GM19397 (cell line): ENCODE measurements around the gene BCAS3.
"Not testable (repeated sequence)": the region's sequence is repeated elsewhere in the genome, so short reads cannot be mapped to it uniquely, and the experiment has no call there.

Experiments used
- ATAC-seq: cut with Tn5 transposase; IDR thresholded peaks from one replicate; pipeline ENCODE4 v1.9.1; 2021; ENCODE audit warnings: mild to moderate bottlenecking, moderate library complexity; ENCODE audit not compliant: unreplicated experiment

The BCAS3 gene

GRCh38 chr17:60674637-60675036 is 3.0 kb upstream of the BCAS3 start:
- ATAC-seq = not testable (repeated sequence)

DNA sequence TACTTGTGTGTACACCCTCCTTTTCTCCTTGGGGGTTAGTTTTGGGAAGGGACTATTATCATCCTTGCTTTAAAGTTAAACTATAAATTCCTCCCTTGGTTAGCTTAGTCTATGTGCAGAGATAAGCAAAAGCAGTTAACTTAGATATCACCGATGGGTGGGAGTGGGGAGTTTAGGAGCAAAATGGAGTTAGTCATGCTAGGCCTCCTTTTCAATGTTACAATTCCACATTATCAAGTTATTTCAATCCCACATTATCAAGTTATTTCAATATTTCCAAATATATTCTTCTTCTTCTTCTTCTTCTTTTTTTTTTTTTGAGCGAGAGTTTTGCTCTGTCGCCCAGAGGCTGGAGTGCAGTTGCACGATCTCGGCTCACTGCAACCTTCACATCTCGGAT is 1.7 kb upstream of the BCAS3 start:
- no peak for ATAC-seq

- no peak for ATAC-seq
These were observed 818 bp upstream of the BCAS3 start for GRCh38 chr17:60676758-60677307.

DNA sequence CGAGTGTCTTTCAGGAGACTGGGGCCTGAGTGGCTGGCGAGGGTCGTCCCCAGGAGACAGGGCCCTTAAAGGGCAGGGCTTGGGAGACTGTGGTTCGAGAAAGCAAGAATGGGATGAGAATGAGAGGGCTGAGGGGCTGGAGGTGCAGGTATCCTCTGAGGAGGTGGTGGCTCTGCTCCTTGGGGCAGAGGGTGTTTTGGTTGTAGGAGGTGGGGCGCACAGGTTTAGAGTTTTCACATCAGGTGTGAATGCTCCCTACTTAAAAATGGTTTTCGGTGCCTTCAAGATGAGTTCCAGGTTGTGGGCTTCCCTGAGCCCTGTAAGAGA is 430 bp downstream of the BCAS3 start:
- no peak for ATAC-seq

DNA sequence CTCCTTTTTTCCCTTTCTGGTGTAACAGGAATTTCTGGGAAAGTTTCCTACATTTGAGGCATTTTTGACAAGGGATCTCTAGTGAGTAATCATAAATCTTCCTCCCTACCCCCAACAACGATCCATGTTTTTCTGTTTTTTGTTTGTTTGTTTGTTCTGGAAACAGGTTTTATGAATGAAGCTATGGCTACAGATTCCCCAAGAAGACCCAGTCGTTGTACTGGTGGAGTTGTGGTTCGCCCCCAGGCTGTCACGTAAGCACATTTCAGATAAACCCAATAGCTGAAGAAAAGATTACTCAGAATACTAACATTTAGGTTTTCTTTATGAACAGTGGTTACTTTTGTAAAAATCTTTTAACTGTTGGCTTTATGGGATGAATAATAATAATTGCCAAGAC is 1.6 kb downstream of the BCAS3 start:
- no peak for ATAC-seq

GRCh38 chr17:60680754-60681153 is 3.1 kb downstream of the BCAS3 start:
- ATAC-seq = no peak

GRCh38 chr17:60685437-60685836 is 7.8 kb downstream of the BCAS3 start:
- ATAC-seq = no peak

DNA sequence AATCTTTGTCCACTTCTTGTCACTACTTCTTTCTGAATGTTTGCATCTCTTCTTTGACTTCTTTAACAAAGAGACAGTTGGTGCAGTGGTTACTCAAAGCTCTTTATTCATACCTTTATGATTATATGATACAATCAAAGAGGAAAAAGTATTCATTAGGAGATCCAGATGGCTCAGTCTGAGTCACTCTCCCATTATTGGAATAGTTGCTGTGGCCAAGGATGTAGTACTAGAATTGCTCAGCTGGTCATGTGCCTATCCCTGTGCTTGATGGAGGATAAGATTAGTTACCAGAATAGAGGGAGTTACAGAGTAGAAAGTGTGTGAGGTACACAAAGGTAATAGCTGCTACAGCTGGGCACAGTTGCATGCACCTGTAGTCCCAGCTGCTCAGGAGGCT is 18.3 kb downstream of the BCAS3 start:
- no peak for ATAC-seq

DNA sequence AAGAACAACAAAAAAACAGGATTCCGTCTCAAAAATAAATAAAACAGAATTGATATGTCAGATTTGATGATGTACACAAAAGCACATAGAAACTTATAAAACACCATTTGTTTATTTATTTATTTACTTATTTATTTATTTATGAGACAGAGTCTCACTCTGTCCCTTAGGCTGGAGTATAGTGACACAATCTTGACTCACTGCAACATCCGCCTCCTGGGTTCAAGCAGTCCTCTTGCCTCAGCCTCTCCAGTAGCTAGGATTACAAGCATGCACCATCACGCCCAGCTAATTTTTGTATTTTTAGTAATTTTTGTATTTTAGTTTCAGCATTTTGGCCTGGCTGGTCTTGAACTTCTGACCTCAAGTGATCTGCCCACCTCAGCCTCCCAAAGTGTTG is 21.4 kb downstream of the BCAS3 start:
- ATAC-seq = no peak

- ATAC-seq = no peak
These were observed 26.5 kb downstream of the BCAS3 start for GRCh38 chr17:60704170-60704569.

GRCh38 chr17:60712675-60713074 is 35.0 kb downstream of the BCAS3 start:
- ATAC-seq = no peak

DNA sequence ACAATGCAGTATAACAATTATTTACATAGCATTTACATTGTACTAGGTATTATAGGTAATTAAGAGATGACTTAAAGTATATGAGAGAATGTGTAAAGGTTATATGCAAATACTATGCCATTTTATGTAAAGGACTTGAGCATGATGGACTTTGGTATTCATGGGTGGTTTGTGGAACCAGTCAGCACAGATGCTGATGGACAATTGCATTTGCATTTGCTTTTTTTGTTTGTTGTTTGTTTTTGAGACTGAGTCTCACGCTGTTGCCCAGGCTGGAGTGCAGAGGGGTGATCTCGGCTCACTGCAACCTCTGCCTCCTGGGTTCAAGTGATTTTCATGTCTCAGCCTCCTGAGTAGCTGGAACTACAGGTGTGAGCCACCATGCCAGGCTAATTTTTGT is 36.0 kb downstream of the BCAS3 start:
- no peak for ATAC-seq

GRCh38 chr17:60716766-60717165 is 39.1 kb downstream of the BCAS3 start:
- no peak for ATAC-seq

GRCh38 chr17:60717814-60718213 is 40.2 kb downstream of the BCAS3 start:
- ATAC-seq = no peak

- ATAC-seq = no peak
These were observed 43.3 kb downstream of the BCAS3 start for GRCh38 chr17:60720763-60721531.

GRCh38 chr17:60724647-60725046 is 47.0 kb downstream of the BCAS3 start:
- ATAC-seq = peak; percentile 69

DNA sequence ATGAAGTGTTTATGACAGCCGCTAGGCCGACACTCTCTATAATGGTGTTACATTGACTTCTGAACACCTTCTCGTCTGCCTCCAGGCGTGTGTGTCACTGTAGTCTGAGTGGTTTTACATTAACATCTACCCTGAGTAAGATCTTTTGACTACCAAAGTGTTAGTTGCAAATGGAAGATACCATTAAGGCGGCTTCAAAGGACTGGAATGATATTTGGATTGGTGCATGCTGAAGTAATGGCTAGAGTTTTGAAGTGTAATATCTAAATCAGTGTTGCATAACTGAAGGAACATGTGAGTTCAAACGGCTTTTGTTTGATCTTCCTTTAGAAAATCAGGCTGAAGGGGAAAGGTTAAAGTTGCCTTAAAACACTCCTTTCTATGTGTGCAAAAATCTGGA is 52.2 kb downstream of the BCAS3 start:
- ATAC-seq = no peak

DNA sequence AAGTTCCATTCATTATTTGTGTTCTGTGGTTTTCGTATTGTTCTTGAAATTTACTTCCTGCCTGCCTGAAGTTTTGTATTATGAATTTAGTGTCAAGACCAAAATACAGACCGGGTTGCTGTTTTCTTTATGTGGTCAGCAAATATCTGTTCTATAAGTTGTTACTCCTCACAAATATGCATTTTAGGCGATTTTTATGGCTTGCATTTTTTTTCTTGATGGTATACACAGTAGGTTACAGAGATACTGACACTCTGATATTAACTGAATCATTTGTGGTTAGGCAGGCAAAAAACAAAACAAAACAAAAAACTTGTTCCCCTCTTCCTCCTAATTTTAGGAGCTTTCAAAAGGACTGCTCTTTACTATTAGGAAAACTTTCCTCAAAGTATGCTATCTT is 52.6 kb downstream of the BCAS3 start:
- no peak for ATAC-seq

GRCh38 chr17:60738287-60738686 is 60.6 kb downstream of the BCAS3 start:
- no peak for ATAC-seq

DNA sequence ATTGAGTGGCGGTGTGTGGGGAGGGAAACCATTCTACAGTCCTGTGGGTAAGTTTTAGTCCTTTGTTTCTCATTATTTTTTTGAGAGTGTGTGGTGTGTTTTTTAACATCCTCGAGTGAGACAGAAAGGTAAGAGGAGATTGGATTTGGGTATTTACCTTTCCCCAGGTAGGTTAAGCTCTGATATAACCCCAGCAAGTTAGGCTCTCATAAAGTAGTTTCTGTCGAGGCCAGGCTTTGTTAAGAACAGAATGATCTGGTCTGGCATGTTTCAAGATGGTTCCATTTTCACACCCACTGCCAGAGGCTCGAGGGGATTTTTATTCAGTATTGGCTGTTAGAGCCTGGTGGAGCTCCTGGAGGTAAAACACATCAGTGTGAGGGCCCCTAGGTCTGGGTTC is 62.9 kb downstream of the BCAS3 start:
- no peak for ATAC-seq

DNA sequence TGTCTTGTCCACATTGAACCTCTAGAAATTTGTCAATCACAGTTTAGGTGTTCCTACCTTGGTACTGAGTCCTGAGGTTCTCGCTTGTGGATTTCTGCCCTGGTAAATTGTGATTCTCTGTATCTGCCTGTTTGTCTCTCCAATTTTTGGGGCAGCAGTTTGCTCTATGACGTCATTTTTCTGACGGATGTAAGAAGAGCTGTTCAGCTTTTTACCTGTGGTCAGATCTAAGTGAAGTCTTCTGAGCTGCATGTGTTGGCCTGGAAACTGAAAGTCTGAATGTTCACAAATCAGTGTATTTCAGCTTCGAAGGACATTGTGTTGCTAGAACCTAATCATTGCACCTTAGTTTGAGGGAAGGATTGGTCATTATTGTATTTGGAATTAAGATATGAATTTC is 63.4 kb downstream of the BCAS3 start:
- no peak for ATAC-seq

DNA sequence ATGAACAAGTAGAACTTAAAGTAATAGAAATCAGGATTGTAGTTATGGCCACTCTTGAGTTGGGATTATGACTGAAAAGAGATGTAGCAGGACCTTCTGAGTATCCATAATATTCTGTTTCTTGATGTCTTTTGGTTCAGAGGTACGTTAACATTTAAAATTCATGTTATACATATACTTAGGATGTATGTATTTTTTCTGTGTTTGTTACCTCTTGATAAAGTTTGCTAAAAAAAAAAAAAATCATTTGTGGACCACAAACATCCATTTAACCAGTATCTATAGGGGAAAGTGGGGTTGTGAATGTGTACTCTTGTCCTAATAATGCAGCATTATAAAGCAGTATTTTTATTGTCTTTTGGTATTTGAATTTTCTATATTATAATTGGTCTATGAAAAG is 65.6 kb downstream of the BCAS3 start:
- no peak for ATAC-seq

- no peak for ATAC-seq
These were observed 66.1 kb downstream of the BCAS3 start for GRCh38 chr17:60743799-60744198.
